ENCODE results near the gene TCOF1.

GRCh38 chr5:150320044-150320613, 37.4 kb upstream of the TCOF1 start:
- TF ChIP-seq, protein P1, sequence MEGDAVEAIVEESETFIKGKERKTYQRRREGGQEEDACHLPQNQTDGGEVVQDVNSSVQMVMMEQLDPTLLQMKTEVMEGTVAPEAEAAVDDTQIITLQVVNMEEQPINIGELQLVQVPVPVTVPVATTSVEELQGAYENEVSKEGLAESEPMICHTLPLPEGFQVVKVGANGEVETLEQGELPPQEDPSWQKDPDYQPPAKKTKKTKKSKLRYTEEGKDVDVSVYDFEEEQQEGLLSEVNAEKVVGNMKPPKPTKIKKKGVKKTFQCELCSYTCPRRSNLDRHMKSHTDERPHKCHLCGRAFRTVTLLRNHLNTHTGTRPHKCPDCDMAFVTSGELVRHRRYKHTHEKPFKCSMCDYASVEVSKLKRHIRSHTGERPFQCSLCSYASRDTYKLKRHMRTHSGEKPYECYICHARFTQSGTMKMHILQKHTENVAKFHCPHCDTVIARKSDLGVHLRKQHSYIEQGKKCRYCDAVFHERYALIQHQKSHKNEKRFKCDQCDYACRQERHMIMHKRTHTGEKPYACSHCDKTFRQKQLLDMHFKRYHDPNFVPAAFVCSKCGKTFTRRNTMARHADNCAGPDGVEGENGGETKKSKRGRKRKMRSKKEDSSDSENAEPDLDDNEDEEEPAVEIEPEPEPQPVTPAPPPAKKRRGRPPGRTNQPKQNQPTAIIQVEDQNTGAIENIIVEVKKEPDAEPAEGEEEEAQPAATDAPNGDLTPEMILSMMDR (IDR thresholded peaks at IDR 0.05): no peak
- TF ChIP-seq POLR2A (IDR thresholded peaks at IDR 0.05): no peak
